Vagina (tissue), 2 donors: Measurements from ENCODE around the gene C10orf105.

Experiments
- POLR2A ChIP-seq, 2 donors: fragments of 450-650 bp; IDR thresholded peaks; one replicate each; pipeline ENCODE4 v1.6.1; 2017; ENCODE audit warnings: antibody characterized with exemption in 2 of 2, mild to moderate bottlenecking in 2 of 2, moderate library complexity in 2 of 2
- POLR2AphosphoS5 ChIP-seq, 2 donors: sonication (generic); formaldehyde crosslinking; IDR thresholded peaks; one replicate each; pipeline ENCODE4 v1.9.0; 2017; ENCODE audit warnings: antibody characterized with exemption in 2 of 2, mild to moderate bottlenecking in 2 of 2, low read depth in 1 of 2; ENCODE audit not compliant: insufficient read depth in 1 of 2
- TF ChIP-seq, protein P1 (sequence below), 3 experiments: fragments of 450-650 bp in 2 of 3; fragments of 200-600 bp in 1 of 3; sonication (generic) in 1 of 3; IDR thresholded peaks; one replicate each; pipeline ENCODE4 v1.5.1; 2017 to 2019; ENCODE audit warnings: antibody characterized with exemption in 3 of 3, mild to moderate bottlenecking in 2 of 3, moderate library complexity in 2 of 3

DNA sequence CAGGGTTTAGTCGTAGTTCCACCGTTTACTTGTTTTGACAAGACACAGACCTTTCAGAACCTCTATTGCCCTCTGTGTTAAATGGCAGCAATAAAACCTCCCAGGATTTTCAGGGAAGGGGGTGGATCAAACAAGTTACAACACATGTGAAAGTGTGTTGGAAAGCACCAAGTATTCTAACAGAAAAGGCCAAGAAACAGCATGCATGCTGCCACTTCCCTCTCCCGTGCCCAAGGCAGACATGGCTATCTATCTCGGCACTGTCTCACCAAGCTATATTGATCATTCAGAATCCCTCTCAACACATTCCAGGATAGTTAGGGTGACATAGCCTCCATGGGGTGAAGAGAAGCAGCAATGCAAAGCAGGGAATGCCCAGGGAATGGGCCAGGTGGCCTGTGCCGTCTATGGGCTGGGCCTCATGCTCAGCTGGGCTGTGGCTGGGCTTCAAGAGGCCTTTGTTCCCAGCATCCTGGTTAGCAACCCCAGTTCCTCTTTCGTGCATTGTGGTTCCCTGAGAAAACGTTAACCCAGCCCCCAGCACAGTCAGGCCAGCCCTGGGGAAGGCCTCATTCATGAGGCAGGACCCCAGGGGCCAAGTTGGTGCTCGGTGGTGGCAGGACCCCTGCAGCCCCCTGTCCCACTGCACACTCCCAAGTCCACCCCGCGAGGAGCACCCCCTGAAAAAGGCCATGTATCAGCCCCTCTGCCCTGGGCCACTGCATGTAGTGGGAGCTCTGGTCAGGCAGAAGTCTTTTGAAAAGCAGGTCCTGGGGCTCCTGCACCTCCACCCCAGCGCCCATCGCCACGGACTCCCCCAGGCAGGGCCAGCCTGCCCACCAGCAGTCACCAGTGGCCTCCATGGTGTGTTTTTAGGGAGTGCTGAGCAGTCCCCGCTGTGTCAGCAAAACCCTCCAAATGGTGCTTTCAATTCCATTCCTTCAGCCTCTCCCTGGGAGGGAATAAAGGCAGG is 28.3 kb upstream of the C10orf105 start:
- TF ChIP-seq, protein P1, sequence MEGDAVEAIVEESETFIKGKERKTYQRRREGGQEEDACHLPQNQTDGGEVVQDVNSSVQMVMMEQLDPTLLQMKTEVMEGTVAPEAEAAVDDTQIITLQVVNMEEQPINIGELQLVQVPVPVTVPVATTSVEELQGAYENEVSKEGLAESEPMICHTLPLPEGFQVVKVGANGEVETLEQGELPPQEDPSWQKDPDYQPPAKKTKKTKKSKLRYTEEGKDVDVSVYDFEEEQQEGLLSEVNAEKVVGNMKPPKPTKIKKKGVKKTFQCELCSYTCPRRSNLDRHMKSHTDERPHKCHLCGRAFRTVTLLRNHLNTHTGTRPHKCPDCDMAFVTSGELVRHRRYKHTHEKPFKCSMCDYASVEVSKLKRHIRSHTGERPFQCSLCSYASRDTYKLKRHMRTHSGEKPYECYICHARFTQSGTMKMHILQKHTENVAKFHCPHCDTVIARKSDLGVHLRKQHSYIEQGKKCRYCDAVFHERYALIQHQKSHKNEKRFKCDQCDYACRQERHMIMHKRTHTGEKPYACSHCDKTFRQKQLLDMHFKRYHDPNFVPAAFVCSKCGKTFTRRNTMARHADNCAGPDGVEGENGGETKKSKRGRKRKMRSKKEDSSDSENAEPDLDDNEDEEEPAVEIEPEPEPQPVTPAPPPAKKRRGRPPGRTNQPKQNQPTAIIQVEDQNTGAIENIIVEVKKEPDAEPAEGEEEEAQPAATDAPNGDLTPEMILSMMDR (IDR thresholded peaks at IDR 0.05): no peak
- TF ChIP-seq POLR2AphosphoS5 (IDR thresholded peaks at IDR 0.05; ENCODE audit: insufficient read depth in 1 of 2, low read depth in 1 of 2) (no peak), POLR2A (IDR thresholded peaks at IDR 0.05) (no peak)
